Retinal pigment epithelial cell (primary cell): ENCODE results near the gene ZNF213.
"Not testable (repeated sequence)": the region's sequence is repeated elsewhere in the genome, so short reads cannot be mapped to it uniquely, and the experiment has no call there.

Experiments
- DNase-seq: peaks from one replicate; pipeline ENCODE4 v3.0.0-alpha.2; 2010; ENCODE audit warnings: low read depth
- H3K4me3 ChIP-seq: 2 replicates; pipeline ENCODE4 v1.5.1; 2011; ENCODE audit warnings: mild to moderate bottlenecking, low read length, control low read depth, moderate library complexity
- CTCF ChIP-seq: conservative IDR thresholded peaks from 2 replicates; pipeline ENCODE4 v1.5.1; 2011; ENCODE audit warnings: low read depth, low read length, control low read depth, inconsistent platforms

Gene ZNF213

GRCh38 chr16:3165111-3165822 lies 30.4 kb downstream of the ZNF213 start:
- DNase-seq: no peak
- no peak overlapping the region for H3K4me3 ChIP-seq

GRCh38 chr16:3166505-3166886 lies 31.7 kb downstream of the ZNF213 start:
- H3K4me3 ChIP-seq: no peak overlapping the region
- no peak for TF ChIP-seq CTCF
- DNase-seq: no peak

More at GRCh38 chr16:3165111-3165822, 30.4 kb downstream of the ZNF213 start:
- TF ChIP-seq CTCF: no peak

- not testable (repeated sequence) for DNase-seq, H3K4me3 ChIP-seq
These were observed 33.9 kb downstream of the ZNF213 start for GRCh38 chr16:3168729-3169128.

- peak overlapping the region; percentile 29 for H3K4me3 ChIP-seq
- no peak for TF ChIP-seq CTCF
- no peak for DNase-seq
These were observed 35.8 kb downstream of the ZNF213 start for GRCh38 chr16:3170440-3171180.

GRCh38 chr16:3171181-3171854 lies 36.5 kb downstream of the ZNF213 start:
- TF ChIP-seq CTCF: no peak
- peak overlapping the region; percentile 29 for H3K4me3 ChIP-seq
- DNase-seq: no peak

GRCh38 chr16:3171855-3172593 lies 37.2 kb downstream of the ZNF213 start:
- no peak for DNase-seq
- no peak for TF ChIP-seq CTCF
- peak overlapping the region; percentile 11 for H3K4me3 ChIP-seq
